CD8-positive, alpha-beta memory T cell (primary cell): ENCODE results near the gene SPIN1. TPM values are rescaled to one million over a fixed set of nuclear protein-coding genes. Genes with fewer than 3 reads are reported as not detected.
"Not testable (repeated sequence)": the region's sequence is repeated elsewhere in the genome, so short reads cannot be mapped to it uniquely, and the experiment has no call there.

Source experiments
- CTCF ChIA-PET: fragments of 350-600 bp; sonication (Branson Sonifier 250); formaldehyde crosslinking; loops from one replicate; lab custom pipeline; 2021; ENCODE audit warnings: antibody characterized with exemption; lab: Charles Lee
- POLR2A ChIA-PET: fragments of 350-600 bp; sonication (Branson Sonifier 250); formaldehyde crosslinking; loops from one replicate; lab custom pipeline; 2021; ENCODE audit warnings: antibody characterized with exemption; lab: Charles Lee
- DNase-seq, 5 donors: peaks; one replicate each; pipeline versions ENCODE4 v3.0.0 to v3.0.0-alpha.2; 2020 to 2022; ENCODE audit warnings: mixed read lengths in 1 of 5
- H3K27ac ChIP-seq: one replicate; pipeline ENCODE4 v1.7.0; 2013; ENCODE audit warnings: low read depth, mild to moderate bottlenecking, low read length, moderate library complexity
- H3K27me3 ChIP-seq: 2 replicates; pipeline ENCODE4 v1.7.0; 2013; ENCODE audit warnings: low read length, mild to moderate bottlenecking; ENCODE audit not compliant: insufficient read depth, poor library complexity, severe bottlenecking
- H3K36me3 ChIP-seq: 2 replicates; pipeline ENCODE4 v1.7.0; 2013; ENCODE audit warnings: mild to moderate bottlenecking, low read length, moderate library complexity; ENCODE audit not compliant: insufficient read depth
- H3K4me1 ChIP-seq: 2 replicates; pipeline ENCODE4 v1.7.0; 2013; ENCODE audit warnings: mild to moderate bottlenecking, low read length, moderate library complexity; ENCODE audit not compliant: insufficient read depth
- H3K4me3 ChIP-seq: 2 replicates; pipeline ENCODE4 v1.7.0; 2013; ENCODE audit warnings: mild to moderate bottlenecking, low read length
- H3K9me3 ChIP-seq: 2 replicates; pipeline ENCODE4 v1.7.0; 2013; ENCODE audit warnings: mild to moderate bottlenecking, low read length
- H3K27ac Mint-ChIP-seq, 8 donors: one replicate each; pipeline ENCODE4 v1.8.0; 2020 to 2021; ENCODE audit warnings: mixed read lengths in 8 of 8, mild to moderate bottlenecking in 6 of 8, inconsistent platforms in 3 of 8, moderate library complexity in 3 of 8
- H3K27me3 Mint-ChIP-seq, 2 donors: one replicate each; pipeline ENCODE4 v1.8.0; 2020 to 2021; ENCODE audit warnings: mixed read lengths in 2 of 2, mild to moderate bottlenecking in 1 of 2, moderate library complexity in 1 of 2
- H3K36me3 Mint-ChIP-seq, 3 donors: one replicate each; pipeline ENCODE4 v1.8.0; 2020 to 2021; ENCODE audit warnings: mixed read lengths in 3 of 3, inconsistent platforms in 1 of 3, mild to moderate bottlenecking in 1 of 3
- H3K4me1 Mint-ChIP-seq, 3 donors: one replicate each; pipeline ENCODE4 v1.8.0; 2020 to 2021; ENCODE audit warnings: mixed read lengths in 3 of 3, inconsistent platforms in 1 of 3, mild to moderate bottlenecking in 1 of 3
- H3K4me3 Mint-ChIP-seq, 7 donors: one replicate each; pipeline ENCODE4 v1.8.0; 2020 to 2021; ENCODE audit warnings: mixed read lengths in 7 of 7, mild to moderate bottlenecking in 6 of 7, moderate library complexity in 4 of 7, inconsistent platforms in 2 of 7
- H3K9me3 Mint-ChIP-seq, 5 donors: one replicate each; pipeline ENCODE4 v1.8.0; 2020 to 2022; ENCODE audit warnings: mixed read lengths in 5 of 5, mild to moderate bottlenecking in 3 of 5, moderate library complexity in 2 of 5, inconsistent platforms in 1 of 5
- polyA plus RNA-seq: library from polyadenylated mRNA; unstranded; fragments of 300-500 nt; fragmentation: Illumina TruSeq; gene quantifications from one replicate; pipeline ENCODE4 v1.2.3, GENCODE V29; 2021
- total RNA-seq, 2 experiments: library from RNA; stranded (reverse); gene quantifications; one replicate each; pipeline ENCODE4 v1.2.3, GENCODE V29; 2021

Gene SPIN1
- total RNA-seq (10 to 100 TPM; 21.9 to 24.1 TPM), polyA plus RNA-seq (22.9 TPM)

- no peaks in the 10 kb centered on the region for H3K9me3 ChIP-seq
- Mint-ChIP-seq H3K36me3 (peaks cover 0 to 7% (median 0%) of the 10 kb centered on the region in 3 donors), H3K4me1 (peaks cover 18 to 44% (median 37%) of the 10 kb centered on the region in 3 donors), H3K4me3 (peak within 1 kb of the TSS; percentile 91 to 99 (median 93)), H3K27me3 (peaks cover 0 to 5% of the 10 kb centered on the region in 2 donors), H3K9me3 (no peaks in the 10 kb centered on the region), H3K27ac (peak within 1 kb of the TSS; percentile 89 to 97 (median 94))
- H3K27me3 ChIP-seq = no peaks in the 10 kb centered on the region
- H3K4me3 ChIP-seq = peak within 1 kb of the TSS; percentile 78
- ChIA-PET CTCF (interaction anchor here (1.2 to 1.3 kb wide), 2 partner anchors 65 to 414 kb away, joined by 3 read pairs; partner anchors contain the start of gene CDK20), POLR2A (no interaction called here)
- peaks cover 10% of the 10 kb centered on the region for H3K4me1 ChIP-seq
- DNase-seq = peak; percentile 81 to 89 (median 88)
- no peaks in the 10 kb centered on the region for H3K36me3 ChIP-seq
- H3K27ac ChIP-seq = peak within 1 kb of the TSS; percentile 53
Observed at GRCh38 chr9:88388203-88388885, at the start of gene SPIN1. Gene SPIN1, plus strand, starts transcription at chr9:88388444. Its CDS starts 38,096 bp downstream, at chr9:88426540.

GRCh38 chr9:88339317-88339716, 48.9 kb upstream of the SPIN1 start:
- Mint-ChIP-seq H3K4me1 (no peaks in the 10 kb centered on the region), H3K27me3 (peaks cover 1 to 3% of the 10 kb centered on the region in 2 donors), H3K36me3 (no peaks in the 10 kb centered on the region), H3K9me3 (no peaks in the 10 kb centered on the region), H3K4me3 (no peak overlapping the region), H3K27ac (no peak overlapping the region)
- ChIA-PET POLR2A (no interaction called here), CTCF (no interaction called here)
- H3K9me3 ChIP-seq = no peaks in the 10 kb centered on the region
- DNase-seq = no peak
- no peaks in the 10 kb centered on the region for H3K4me1 ChIP-seq
- no peaks in the 10 kb centered on the region for H3K36me3 ChIP-seq
- no peak overlapping the region for H3K4me3 ChIP-seq
- H3K27ac ChIP-seq = no peak overlapping the region
- H3K27me3 ChIP-seq = no peaks in the 10 kb centered on the region

GRCh38 chr9:88342246-88342645, 46.0 kb upstream of the SPIN1 start:
- no peaks in the 10 kb centered on the region for H3K9me3 Mint-ChIP-seq
- peaks cover 1 to 3% of the 10 kb centered on the region in 2 donors for H3K27me3 Mint-ChIP-seq
- H3K4me1 Mint-ChIP-seq = no peaks in the 10 kb centered on the region
- Histone ChIP-seq H3K27me3 (no peaks in the 10 kb centered on the region), H3K4me1 (no peaks in the 10 kb centered on the region), H3K36me3 (no peaks in the 10 kb centered on the region), H3K9me3 (no peaks in the 10 kb centered on the region), H3K27ac (no peak overlapping the region), H3K4me3 (no peak overlapping the region)
- DNase-seq = no peak
- POLR2A ChIA-PET = no interaction called here
- H3K27ac Mint-ChIP-seq = peak overlapping the region in 1 of 8 donors; percentile 51
- no peak overlapping the region for H3K4me3 Mint-ChIP-seq
- CTCF ChIA-PET = no interaction called here
- H3K36me3 Mint-ChIP-seq = no peaks in the 10 kb centered on the region

GRCh38 chr9:88344013-88344412, 44.2 kb upstream of the SPIN1 start:
- ChIA-PET CTCF (no interaction called here), POLR2A (no interaction called here)
- peaks cover 0 to 2% of the 10 kb centered on the region in 2 donors for H3K27me3 Mint-ChIP-seq

GRCh38 chr9:88350354-88350753, 37.9 kb upstream of the SPIN1 start:
- H3K27me3 ChIP-seq, POLR2A ChIA-PET, DNase-seq, H3K27ac Mint-ChIP-seq, H3K4me1 Mint-ChIP-seq, H3K27ac ChIP-seq, H3K36me3 Mint-ChIP-seq, H3K4me3 ChIP-seq, H3K9me3 ChIP-seq, H3K4me1 ChIP-seq, H3K36me3 ChIP-seq, H3K27me3 Mint-ChIP-seq, H3K4me3 Mint-ChIP-seq: not testable (repeated sequence)
- H3K9me3 Mint-ChIP-seq = peaks cover 5 to 14% (median 8%) of the 10 kb centered on the region in 5 donors
- CTCF ChIA-PET = interaction anchor here (0.7 kb wide), 1 partner anchor 20 kb away, joined by 3 read pairs; no protein-coding TSS in a partner anchor

More at GRCh38 chr9:88344013-88344412, 44.2 kb upstream of the SPIN1 start:
- no peaks in the 10 kb centered on the region for H3K36me3 ChIP-seq
- Mint-ChIP-seq H3K4me1 (no peaks in the 10 kb centered on the region), H3K27ac (no peak overlapping the region), H3K4me3 (no peak overlapping the region), H3K9me3 (no peaks in the 10 kb centered on the region), H3K36me3 (no peaks in the 10 kb centered on the region)
- DNase-seq = no peak
- no peak overlapping the region for H3K27ac ChIP-seq
- no peak overlapping the region for H3K4me3 ChIP-seq
- no peaks in the 10 kb centered on the region for H3K4me1 ChIP-seq
- no peaks in the 10 kb centered on the region for H3K9me3 ChIP-seq
- H3K27me3 ChIP-seq = no peaks in the 10 kb centered on the region

GRCh38 chr9:88355166-88355565, 33.1 kb upstream of the SPIN1 start:
- ChIA-PET CTCF (no interaction called here), POLR2A (no interaction called here)
- Mint-ChIP-seq H3K4me3 (no peak overlapping the region), H3K4me1 (no peaks in the 10 kb centered on the region), H3K27ac (no peak overlapping the region), H3K27me3 (peaks cover 4% of the 10 kb centered on the region in 2 donors), H3K9me3 (peaks cover 5 to 14% (median 8%) of the 10 kb centered on the region in 5 donors), H3K36me3 (peaks cover 0 to 12% (median 1%) of the 10 kb centered on the region in 3 donors)
- no peak for DNase-seq
- Histone ChIP-seq H3K9me3 (no peaks in the 10 kb centered on the region), H3K4me1 (no peaks in the 10 kb centered on the region), H3K36me3 (no peaks in the 10 kb centered on the region), H3K4me3 (no peak overlapping the region), H3K27ac (no peak overlapping the region), H3K27me3 (no peaks in the 10 kb centered on the region)

GRCh38 chr9:88357250-88357649, 31.0 kb upstream of the SPIN1 start:
- H3K36me3 ChIP-seq, DNase-seq, H3K27ac ChIP-seq, H3K4me1 ChIP-seq, H3K27me3 ChIP-seq, H3K4me3 ChIP-seq, H3K4me3 Mint-ChIP-seq, H3K4me1 Mint-ChIP-seq, H3K27ac Mint-ChIP-seq, H3K9me3 ChIP-seq, H3K27me3 Mint-ChIP-seq, POLR2A ChIA-PET, CTCF ChIA-PET: not testable (repeated sequence)
- peaks cover 5 to 14% (median 8%) of the 10 kb centered on the region in 5 donors for H3K9me3 Mint-ChIP-seq
- H3K36me3 Mint-ChIP-seq = peaks cover 0 to 12% (median 1%) of the 10 kb centered on the region in 3 donors

GRCh38 chr9:88358723-88359122, 29.5 kb upstream of the SPIN1 start:
- Histone ChIP-seq H3K9me3 (no peaks in the 10 kb centered on the region), H3K27me3 (no peaks in the 10 kb centered on the region), H3K4me1 (no peaks in the 10 kb centered on the region), H3K27ac (no peak overlapping the region), H3K4me3 (no peak overlapping the region), H3K36me3 (no peaks in the 10 kb centered on the region)
- Mint-ChIP-seq H3K9me3 (peaks cover 6 to 13% (median 9%) of the 10 kb centered on the region in 5 donors), H3K4me1 (no peaks in the 10 kb centered on the region), H3K27ac (no peak overlapping the region), H3K36me3 (peaks cover 0 to 12% (median 1%) of the 10 kb centered on the region in 3 donors), H3K4me3 (no peak overlapping the region), H3K27me3 (peaks cover 7 to 21% of the 10 kb centered on the region in 2 donors)
- ChIA-PET POLR2A (no interaction called here), CTCF (no interaction called here)
- no peak for DNase-seq
